H1 (cell line): ENCODE results near the gene CHD3. TPM values are rescaled to one million over a fixed set of nuclear protein-coding genes. Genes with fewer than 3 reads are reported as not detected.

Experiments
- CTCF ChIA-PET: fragments of 300-600 bp; sonication (Branson Sonifier 250); formaldehyde crosslinking; loops from one replicate; lab custom pipeline; 2021; ENCODE audit not compliant: partially characterized antibody; lab: Charles Lee
- POLR2A ChIA-PET: fragments of 300-600 bp; sonication (Branson Sonifier 250); formaldehyde crosslinking; loops from one replicate; lab custom pipeline; 2021; ENCODE audit warnings: inconsistent platforms; ENCODE audit not compliant: partially characterized antibody; lab: Charles Lee
- DNase-seq, 2 experiments: peaks; one replicate each; pipeline versions ENCODE4 v3.0.0 to v3.0.0-alpha.2; 2010 to 2022; ENCODE audit warnings: low spot score in 2 of 2, low read depth in 1 of 2, mixed read lengths in 1 of 2
- FAIRE-seq: peaks from 2 replicates; lab custom pipeline; 2011; peaks lifted over from hg19 to GRCh38; lab: Jason Lieb, UNC
- H2AFZ ChIP-seq: 2 replicates; pipeline ENCODE4 v1.8.1; 2012; ENCODE audit warnings: low read length, inconsistent platforms
- H2AK5ac ChIP-seq: 2 replicates; pipeline ENCODE4 v1.6.1; 2013; ENCODE audit warnings: low read depth, low read length
- H2BK120ac ChIP-seq: replicated peaks from 2 replicates; pipeline ENCODE3; 2013; ENCODE audit warnings: low read depth, low read length, inconsistent platforms
- H2BK12ac ChIP-seq: 2 replicates; pipeline ENCODE4 v1.6.1; 2013; ENCODE audit warnings: low read depth, low read length
- H2BK15ac ChIP-seq: 2 replicates; pipeline ENCODE4 v1.6.1; 2013; ENCODE audit warnings: low read length
- H2BK20ac ChIP-seq: 2 replicates; pipeline ENCODE4 v1.6.1; 2013; ENCODE audit warnings: low read length
- H2BK5ac ChIP-seq: 2 replicates; pipeline ENCODE4 v1.6.1; 2013; ENCODE audit warnings: low read depth, low read length
- H3K14ac ChIP-seq: 2 replicates; pipeline ENCODE4 v1.6.1; 2013; ENCODE audit warnings: inconsistent platforms; ENCODE audit not compliant: insufficient read length
- H3K18ac ChIP-seq: 2 replicates; pipeline ENCODE4 v1.6.1; 2013; ENCODE audit warnings: low read length; ENCODE audit errors: extremely low read depth
- H3K23ac ChIP-seq: 2 replicates; pipeline ENCODE4 v1.6.1; 2013; ENCODE audit warnings: inconsistent platforms; ENCODE audit not compliant: insufficient read length
- H3K23me2 ChIP-seq: 2 replicates; pipeline ENCODE4 v1.6.1; 2013; ENCODE audit warnings: low read depth, low read length
- H3K27ac ChIP-seq: 2 replicates; pipeline ENCODE4 v1.6.1; 2011; ENCODE audit warnings: low read depth, low read length, inconsistent platforms
- H3K27me3 ChIP-seq, 4 experiments: replicated peaks in 1 of 4; 1 replicate in 1 of 4; 2 replicates in 3 of 4; pipeline versions ENCODE4 v1.6.1 to v1.8.1; 2011 to 2013; ENCODE audit warnings: low read length in 3 of 4, mild to moderate bottlenecking in 3 of 4, inconsistent platforms in 2 of 4, mixed read lengths in 2 of 4, moderate library complexity in 1 of 4; ENCODE audit not compliant: control insufficient read depth in 3 of 4, insufficient read depth in 3 of 4; ENCODE audit errors: extremely low read depth in 1 of 4
- H3K36me3 ChIP-seq, 4 experiments: 2 replicates each; pipeline versions ENCODE4 v1.6.1 to v1.8.1; 2011 to 2013; ENCODE audit warnings: mild to moderate bottlenecking in 4 of 4, low read length in 3 of 4, moderate library complexity in 2 of 4, control low read depth in 1 of 4, inconsistent platforms in 1 of 4; ENCODE audit not compliant: insufficient read depth in 4 of 4, control insufficient read depth in 2 of 4
- H3K4ac ChIP-seq: replicated peaks from 2 replicates; pipeline ENCODE3; 2013; ENCODE audit warnings: low read length, low read depth, mixed read lengths, inconsistent platforms; ENCODE audit not compliant: insufficient read length
- H3K4me1 ChIP-seq, 4 experiments: replicated peaks in 1 of 4; 1 replicate in 1 of 4; 2 replicates in 3 of 4; pipeline versions ENCODE4 v1.6.1 to v1.8.1; 2011 to 2013; ENCODE audit warnings: low read length in 3 of 4, inconsistent platforms in 2 of 4, mixed read lengths in 1 of 4; ENCODE audit not compliant: insufficient read depth in 4 of 4, control insufficient read depth in 3 of 4
- H3K4me2 ChIP-seq, 2 experiments: 2 replicates each; pipeline versions ENCODE4 v1.6.1 to v1.8.1; 2011 to 2013; ENCODE audit warnings: low read depth in 2 of 2, low read length in 2 of 2, control low read depth in 1 of 2, inconsistent platforms in 1 of 2, mild to moderate bottlenecking in 1 of 2; ENCODE audit not compliant: insufficient read depth in 1 of 2
- H3K4me3 ChIP-seq, 4 experiments: fragments of 200-600, 300-600 bp in 1 of 4; sonication (generic), shearing (Covaris generic), sonication (Bioruptor Twin) in 1 of 4; 2 replicates each; pipeline versions ENCODE4 v1.5.1 to v1.8.1; 2011 to 2016; ENCODE audit warnings: low read length in 4 of 4, low read depth in 3 of 4, control low read depth in 2 of 4, inconsistent platforms in 2 of 4, mild to moderate bottlenecking in 2 of 4, mixed read lengths in 1 of 4, moderate library complexity in 1 of 4; ENCODE audit not compliant: insufficient read depth in 2 of 4; ENCODE audit errors: extremely low read depth in 1 of 4
- H3K56ac ChIP-seq: replicated peaks from 2 replicates; pipeline ENCODE3; 2013; ENCODE audit warnings: low read depth, mild to moderate bottlenecking, mixed read lengths, low read length, inconsistent platforms; ENCODE audit not compliant: insufficient read length
- H3K79me1 ChIP-seq: 2 replicates; pipeline ENCODE4 v1.6.1; 2013; ENCODE audit warnings: low read depth, low read length, control low read depth
- H3K79me2 ChIP-seq, 2 experiments: 2 replicates each; pipeline versions ENCODE4 v1.6.1 to v1.8.1; 2012 to 2013; ENCODE audit warnings: low read length in 2 of 2, mild to moderate bottlenecking in 2 of 2, inconsistent platforms in 1 of 2; ENCODE audit not compliant: insufficient read depth in 2 of 2, control insufficient read depth in 1 of 2
- H3K9ac ChIP-seq, 4 experiments: replicated peaks in 1 of 4; 1 replicate in 1 of 4; 2 replicates in 3 of 4; pipeline versions ENCODE4 v1.6.1 to v1.8.1; 2011 to 2013; ENCODE audit warnings: low read depth in 3 of 4, low read length in 3 of 4, control low read depth in 2 of 4, mild to moderate bottlenecking in 2 of 4, moderate library complexity in 2 of 4, inconsistent platforms in 1 of 4; ENCODE audit errors: extremely low read depth in 1 of 4
- H3K9me3 ChIP-seq, 2 experiments: 2 replicates each; pipeline versions ENCODE4 v1.6.1 to v1.8.1; 2012 to 2013; ENCODE audit warnings: mild to moderate bottlenecking in 2 of 2, moderate library complexity in 2 of 2, control low read depth in 1 of 2, inconsistent platforms in 1 of 2, low read depth in 1 of 2, low read length in 1 of 2, mixed read lengths in 1 of 2; ENCODE audit not compliant: insufficient read depth in 2 of 2
- H4K20me1 ChIP-seq, 2 experiments: replicated peaks in 1 of 2; 2 replicates each; pipeline versions ENCODE3 to v1.8.1; 2011 to 2013; ENCODE audit warnings: inconsistent platforms in 2 of 2, low read length in 2 of 2, mild to moderate bottlenecking in 1 of 2; ENCODE audit not compliant: insufficient read depth in 2 of 2, control insufficient read depth in 1 of 2
- H4K5ac ChIP-seq: 2 replicates; pipeline ENCODE4 v1.6.1; 2013; ENCODE audit warnings: low read length, low read depth, mixed read lengths, inconsistent platforms; ENCODE audit not compliant: insufficient read length
- H4K8ac ChIP-seq: 2 replicates; pipeline ENCODE4 v1.8.0; 2013; ENCODE audit warnings: mild to moderate bottlenecking, moderate library complexity, low read length, inconsistent platforms; ENCODE audit not compliant: insufficient read depth; ENCODE audit errors: extremely low read depth
- H4K91ac ChIP-seq: replicated peaks from 2 replicates; pipeline ENCODE3; 2013; ENCODE audit warnings: low read length, mixed read lengths, inconsistent platforms; ENCODE audit not compliant: insufficient read length
- CHD2 ChIP-seq: IDR thresholded peaks from 2 replicates; pipeline ENCODE4 v1.6.1; 2012; ENCODE audit warnings: low read length, improper control_type of control experiment
- CTBP2 ChIP-seq: IDR thresholded peaks from 2 replicates; pipeline ENCODE4 v1.7.0; 2011; ENCODE audit warnings: borderline replicate concordance, mild to moderate bottlenecking, moderate library complexity, mixed read lengths, low read length; ENCODE audit not compliant: insufficient read depth, insufficient read length
- EZH2 ChIP-seq: fragments of 200-600 bp; sonication (generic); IDR thresholded peaks from 2 replicates; pipeline ENCODE4 v1.7.1; 2012; ENCODE audit warnings: low read depth, mild to moderate bottlenecking, moderate library complexity, low read length, inconsistent platforms; ENCODE audit not compliant: severe bottlenecking
- FOSL1 ChIP-seq: IDR thresholded peaks from 2 replicates; pipeline ENCODE4 v1.6.1; 2011; ENCODE audit warnings: mild to moderate bottlenecking, low read depth, low read length, moderate library complexity; ENCODE audit not compliant: insufficient read depth
- NANOG ChIP-seq: IDR thresholded peaks from 2 replicates; pipeline ENCODE4 v1.6.1; 2011; ENCODE audit warnings: low read length, low read depth, mild to moderate bottlenecking, inconsistent platforms; ENCODE audit not compliant: insufficient read depth, poor library complexity, severe bottlenecking
- POLR2AphosphoS5 ChIP-seq: IDR thresholded peaks from 2 replicates; pipeline ENCODE4 v1.6.1; 2011; ENCODE audit warnings: low read depth, low read length
- RAD21 ChIP-seq, 2 experiments: IDR thresholded peaks in 1 of 2; conservative IDR thresholded peaks in 1 of 2; 2 replicates each; pipeline ENCODE4 v1.6.1; 2011; ENCODE audit warnings: low read depth in 2 of 2, low read length in 2 of 2, improper control_type of control experiment in 1 of 2, inconsistent platforms in 1 of 2, mild to moderate bottlenecking in 1 of 2, moderate library complexity in 1 of 2
- ZNF274 ChIP-seq: IDR thresholded peaks from 2 replicates; pipeline ENCODE4 v1.7.0; 2012; ENCODE audit warnings: low read length, borderline replicate concordance; ENCODE audit errors: extremely low read depth
- WGBS, 2 experiments: shearing (Covaris generic) in 1 of 2; methylation state at CpG; one replicate each; pipeline versions ENCODE4 v1.1.6 to v1.1.7; 2013 to 2015; ENCODE audit warnings: low lambda C conversion rate in 2 of 2, mixed read lengths in 2 of 2, inconsistent platforms in 1 of 2, low coverage in 1 of 2, missing lambda C conversion rate in 1 of 2; ENCODE audit not compliant: insufficient replicate concordance in 2 of 2, insufficient coverage in 1 of 2, insufficient read length in 1 of 2; ENCODE audit errors: extremely low coverage in 1 of 2, missing lambda C conversion rate in 1 of 2; 5-methylcytosine and 5-hydroxymethylcytosine counted together
- polyA plus RNA-seq, 7 experiments: library from polyadenylated mRNA; depleted of rRNA in 3 of 7; stranded (reverse) in 5 of 7; unstranded in 2 of 7; fragments of >200 nt in 5 of 7; fragments of 200-250 nt in 2 of 7; gene quantifications; 1 replicate in 5 of 7; 2 replicates in 1 of 7; 4 replicates in 1 of 7; pipeline versions ENCODE4 v1.2.1 to v1.2.3, GENCODE V29; 2011 to 2013; ENCODE audit warnings: missing spikeins in 2 of 7, mixed read lengths in 2 of 7
- total RNA-seq: library from RNA; stranded (reverse); fragmentation: NEBNext Ultra II Directional; extraction: Animal tissue kit (Norgen Biotek cat#: 25700); gene quantifications from 2 replicates; pipeline ENCODE4 v1.2.1, GENCODE V29; 2021
- TF ChIP-seq, protein P1 (sequence below), 3 experiments: IDR thresholded peaks; 1 replicate in 2 of 3; 2 replicates in 1 of 3; pipeline versions ENCODE4 v1.5.1 to v1.6.1; 2011; ENCODE audit warnings: low read length in 3 of 3, mild to moderate bottlenecking in 3 of 3, inconsistent platforms in 2 of 3, low read depth in 1 of 3, moderate library complexity in 1 of 3; ENCODE audit not compliant: insufficient read depth in 1 of 3; ENCODE audit errors: control extremely low read depth in 1 of 3

CHD3 gene
- total and polyA plus RNA-seq, 2 of the 8 experiments (the other 6 are each of a cell fraction or from before 2014, with no cell fraction given): 12.3 to 12.9 TPM

DNA sequence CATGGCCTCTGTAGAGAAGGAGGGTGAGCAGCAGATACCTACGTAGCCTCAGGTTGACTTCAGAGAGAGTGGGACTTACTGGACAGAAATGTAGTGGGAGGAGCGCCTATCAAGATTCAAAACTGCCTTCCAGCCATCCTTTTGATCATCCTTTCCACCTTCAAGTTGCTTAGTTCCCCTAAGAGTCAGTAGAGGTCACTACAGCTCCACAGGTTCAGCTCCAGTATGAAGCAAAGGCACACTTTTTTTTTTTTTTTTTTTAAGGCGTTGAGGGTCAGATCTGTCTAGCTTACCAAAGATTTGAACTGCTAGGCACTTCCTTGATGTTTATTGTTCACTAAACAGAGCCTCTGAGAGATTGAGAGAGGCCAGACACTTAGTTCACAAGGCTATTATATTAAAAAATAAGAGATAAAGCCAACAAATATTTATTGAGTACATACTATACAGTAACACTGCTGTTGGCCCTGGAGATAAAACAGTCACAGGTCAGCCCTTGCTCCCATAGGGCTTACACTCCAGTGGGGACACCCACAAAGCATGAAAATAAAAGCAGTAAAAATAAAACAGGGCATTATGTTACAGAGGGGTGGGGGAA, 24.4 kb downstream of the CHD3 start:
- H3K79me1 ChIP-seq: no peaks in the 10 kb centered on the region
- peaks cover 0 to 2% of the 10 kb centered on the region in 2 experiments for H4K20me1 ChIP-seq
- FAIRE-seq (peak; percentile 98), DNase-seq (no peak)
- H3K9me3 ChIP-seq: no peaks in the 10 kb centered on the region
- H4K91ac ChIP-seq: no peak overlapping the region
- WGBS, 2 experiments: 34% methylated on average over 3 of the region's 3 CpGs; no CpG with 5 or more reads in 1 of the 2 experiments
- H3K14ac ChIP-seq: no peak overlapping the region
- H4K5ac ChIP-seq: no peak overlapping the region
- H2BK12ac ChIP-seq: no peak overlapping the region
- no peak overlapping the region for H3K4me3 ChIP-seq
- H3K56ac ChIP-seq: no peak overlapping the region
- H3K27ac ChIP-seq: no peak overlapping the region
- H2BK5ac ChIP-seq: no peak overlapping the region
- H2AFZ ChIP-seq: no peak overlapping the region
- ChIA-PET POLR2A (interaction anchor here (0.6 to 1.8 kb wide), 3 partner anchors 9 to 227 kb away, joined by 3 to 4 read pairs (median 3); no protein-coding TSS in a partner anchor), CTCF (interaction anchor here (1.0 to 6.0 kb wide), 28 partner anchors 10 to 206 kb away, joined by 3 to 57 read pairs (median 6); partner anchors contain the start of genes CNTROB and TRAPPC1)
- H3K79me2 ChIP-seq: no peaks in the 10 kb centered on the region
- H3K4me1 ChIP-seq: peaks cover 0 to 6% (median 6%) of the 10 kb centered on the region in 4 experiments; a peak in 5 of 7 replicates
- no peak overlapping the region for H4K8ac ChIP-seq
- H2AK5ac ChIP-seq: no peak overlapping the region
- H2BK15ac ChIP-seq: no peak overlapping the region
- H3K23me2 ChIP-seq: peaks cover 7% of the 10 kb centered on the region
- no peak overlapping the region for H3K9ac ChIP-seq
- no peak overlapping the region for H3K23ac ChIP-seq
- H3K4me2 ChIP-seq: no peak overlapping the region
- H3K27me3 ChIP-seq: peaks cover 10 to 24% (median 22%) of the 10 kb centered on the region in 4 experiments
- no peak overlapping the region for H2BK20ac ChIP-seq
- H3K18ac ChIP-seq: no peak overlapping the region
- no peak overlapping the region for H3K4ac ChIP-seq
- H2BK120ac ChIP-seq: no peak overlapping the region
- peaks cover 0 to 3% (median 1%) of the 10 kb centered on the region in 4 experiments; a peak in 4 of 8 replicates for H3K36me3 ChIP-seq
- peak; percentile 94 to 96 for TF ChIP-seq RAD21 (IDR thresholded peaks at IDR 0.05 in 1 of 2, conservative IDR thresholded peaks at IDR 0.05 in 1 of 2; ENCODE audit: low read depth in 2 of 2, low read length in 2 of 2)
- TF ChIP-seq POLR2AphosphoS5: no peak
- TF ChIP-seq, protein P1, sequence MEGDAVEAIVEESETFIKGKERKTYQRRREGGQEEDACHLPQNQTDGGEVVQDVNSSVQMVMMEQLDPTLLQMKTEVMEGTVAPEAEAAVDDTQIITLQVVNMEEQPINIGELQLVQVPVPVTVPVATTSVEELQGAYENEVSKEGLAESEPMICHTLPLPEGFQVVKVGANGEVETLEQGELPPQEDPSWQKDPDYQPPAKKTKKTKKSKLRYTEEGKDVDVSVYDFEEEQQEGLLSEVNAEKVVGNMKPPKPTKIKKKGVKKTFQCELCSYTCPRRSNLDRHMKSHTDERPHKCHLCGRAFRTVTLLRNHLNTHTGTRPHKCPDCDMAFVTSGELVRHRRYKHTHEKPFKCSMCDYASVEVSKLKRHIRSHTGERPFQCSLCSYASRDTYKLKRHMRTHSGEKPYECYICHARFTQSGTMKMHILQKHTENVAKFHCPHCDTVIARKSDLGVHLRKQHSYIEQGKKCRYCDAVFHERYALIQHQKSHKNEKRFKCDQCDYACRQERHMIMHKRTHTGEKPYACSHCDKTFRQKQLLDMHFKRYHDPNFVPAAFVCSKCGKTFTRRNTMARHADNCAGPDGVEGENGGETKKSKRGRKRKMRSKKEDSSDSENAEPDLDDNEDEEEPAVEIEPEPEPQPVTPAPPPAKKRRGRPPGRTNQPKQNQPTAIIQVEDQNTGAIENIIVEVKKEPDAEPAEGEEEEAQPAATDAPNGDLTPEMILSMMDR (IDR thresholded peaks at IDR 0.05; ENCODE audit: control extremely low read depth in 1 of 3, insufficient read depth in 1 of 3, low read depth in 1 of 3, low read length in 3 of 3): peak in 2 of 3 experiments; percentile 80 to 84; a peak in 3 of 4 replicates
- no peak for TF ChIP-seq FOSL1
- no peak for TF ChIP-seq EZH2
- TF ChIP-seq CTBP2: no peak
- no peak for TF ChIP-seq ZNF274
- TF ChIP-seq CHD2: no peak
- no peak for TF ChIP-seq NANOG
